ENCODE results near the gene IL17B. TPM values are rescaled to one million over a fixed set of nuclear protein-coding genes. Genes with fewer than 3 reads are reported as not detected.
A peak's percentile ranks its signal among the peaks of the same experiment; 100 is the strongest.

IL17B gene
- total and polyA plus RNA-seq, 2 of the 8 experiments (the other 6 are each of a cell fraction or from before 2014, with no cell fraction given), result 0.18 TPM; not detected in 1

- Histone ChIP-seq H2BK15ac (ENCODE audit: low read length) (no peak overlapping the region), H3K23me2 (ENCODE audit: low read depth, low read length) (no peaks in the 10 kb centered on the region), H4K5ac (ENCODE audit: insufficient read length, low read depth, low read length) (no peak overlapping the region), H3K79me2 (ENCODE audit: control insufficient read depth in 1 of 2, insufficient read depth in 2 of 2, low read length in 2 of 2) (no peaks in the 10 kb centered on the region), H2BK120ac (replicated peaks; ENCODE audit: low read depth, low read length) (no peak overlapping the region), H3K56ac (replicated peaks; ENCODE audit: insufficient read length, low read depth, low read length) (no peak overlapping the region), H4K20me1 (replicated peaks in 1 of 2; ENCODE audit: control insufficient read depth in 1 of 2, insufficient read depth in 2 of 2, low read length in 2 of 2) (no peaks in the 10 kb centered on the region), H3K23ac (ENCODE audit: insufficient read length) (no peak overlapping the region), H2AK5ac (ENCODE audit: low read depth, low read length) (no peak overlapping the region), H3K79me1 (ENCODE audit: low read depth, low read length) (no peaks in the 10 kb centered on the region), H3K27ac (ENCODE audit: low read depth, low read length) (no peak overlapping the region), H2BK20ac (ENCODE audit: low read length) (no peak overlapping the region), H3K18ac (ENCODE audit: extremely low read depth, low read length) (no peak overlapping the region; the same call in 1 of the 2 replicates), H3K4me2 (ENCODE audit: insufficient read depth in 1 of 2, low read depth in 2 of 2, low read length in 2 of 2) (no peak overlapping the region), H3K4me1 (replicated peaks in 1 of 4; ENCODE audit: control insufficient read depth in 3 of 4, insufficient read depth in 4 of 4, low read length in 3 of 4) (peaks cover 13 to 33% (median 20%) of the 10 kb centered on the region in 4 experiments), H2BK12ac (ENCODE audit: low read depth, low read length) (0 out of 2 replicates have a peak overlapping the region, but pooled peaks have one; percentile 27), H3K14ac (ENCODE audit: insufficient read length) (no peak overlapping the region), H2AFZ (ENCODE audit: low read length) (no peak overlapping the region), H3K9ac (replicated peaks in 1 of 4; ENCODE audit: extremely low read depth in 1 of 4, low read depth in 3 of 4, low read length in 3 of 4) (peak overlapping the region in 1 of 4 experiments; percentile 23; a peak in 1 of 7 replicates), H3K36me3 (ENCODE audit: control insufficient read depth in 2 of 4, insufficient read depth in 4 of 4, low read length in 3 of 4) (no peaks in the 10 kb centered on the region), H3K27me3 (replicated peaks in 1 of 4; ENCODE audit: control insufficient read depth in 3 of 4, extremely low read depth in 1 of 4, insufficient read depth in 3 of 4, low read length in 3 of 4) (no peaks in the 10 kb centered on the region), H3K4ac (replicated peaks; ENCODE audit: insufficient read length, low read depth, low read length) (no peak overlapping the region), H4K91ac (replicated peaks; ENCODE audit: insufficient read length, low read length) (peak overlapping the region; percentile 1), H3K4me3 (ENCODE audit: extremely low read depth in 1 of 4, insufficient read depth in 2 of 4, low read depth in 3 of 4, low read length in 4 of 4) (no peak overlapping the region), H4K8ac (ENCODE audit: extremely low read depth, insufficient read depth, low read length) (no peak overlapping the region), H2BK5ac (ENCODE audit: low read depth, low read length) (no peak overlapping the region), H3K9me3 (ENCODE audit: insufficient read depth in 2 of 2, low read depth in 1 of 2, low read length in 1 of 2) (no peaks in the 10 kb centered on the region)
- POLR2A ChIA-PET (ENCODE audit: partially characterized antibody), result interaction anchor here (1.6 to 2.9 kb wide), 2 partner anchors 9 to 13 kb away, joined by 4 to 11 read pairs; no protein-coding TSS in a partner anchor
- CTCF ChIA-PET (ENCODE audit: partially characterized antibody), result interaction anchor here (0.6 to 8.7 kb wide), 15 partner anchors 7 to 929 kb away, joined by 3 to 133 read pairs (median 5); no protein-coding TSS in a partner anchor
- TF ChIP-seq CBX5 (IDR thresholded peaks at IDR 0.05; ENCODE audit: low read depth, low read length) (no peak), SP2 (IDR thresholded peaks at IDR 0.05; ENCODE audit: low read length) (no peak), CREB1 (IDR thresholded peaks at IDR 0.05) (no peak), CEBPB (IDR thresholded peaks at IDR 0.05; ENCODE audit: low read depth, low read length) (no peak), YY1 (IDR thresholded peaks at IDR 0.05; ENCODE audit: low read depth, low read length) (no peak), RAD21 (IDR thresholded peaks at IDR 0.05 in 1 of 2, conservative IDR thresholded peaks at IDR 0.05 in 1 of 2; ENCODE audit: low read depth in 2 of 2, low read length in 2 of 2) (no peak), SIN3A (conservative IDR thresholded peaks at IDR 0.05 in 1 of 2, IDR thresholded peaks at IDR 0.05 in 1 of 2; ENCODE audit: low read depth in 1 of 2, low read length in 2 of 2) (no peak), GABPA (IDR thresholded peaks at IDR 0.05; ENCODE audit: borderline replicate concordance, insufficient read depth, low read length) (no peak), ATF2 (IDR thresholded peaks at IDR 0.05; ENCODE audit: low read length) (no peak)
- WGBS, 2 experiments (ENCODE audit: extremely low coverage in 1 of 2, insufficient coverage in 1 of 2, insufficient read length in 1 of 2, insufficient replicate concordance in 2 of 2, low coverage in 1 of 2, low lambda C conversion rate in 2 of 2, missing lambda C conversion rate in 1 of 2), result 80% methylated on average over 11 of the region's 13 CpGs; no CpG with 5 or more reads in 1 of the 2 experiments
- DNase-seq (ENCODE audit: low read depth in 1 of 2, low spot score in 2 of 2), result no peak
- FAIRE-seq, result no peak
Measured at GRCh38 chr5:149419859-149420544, 40.9 kb upstream of the IL17B start.

Data from H1 (cell line).